ENCODE measurements around the gene CDK8.

DNA sequence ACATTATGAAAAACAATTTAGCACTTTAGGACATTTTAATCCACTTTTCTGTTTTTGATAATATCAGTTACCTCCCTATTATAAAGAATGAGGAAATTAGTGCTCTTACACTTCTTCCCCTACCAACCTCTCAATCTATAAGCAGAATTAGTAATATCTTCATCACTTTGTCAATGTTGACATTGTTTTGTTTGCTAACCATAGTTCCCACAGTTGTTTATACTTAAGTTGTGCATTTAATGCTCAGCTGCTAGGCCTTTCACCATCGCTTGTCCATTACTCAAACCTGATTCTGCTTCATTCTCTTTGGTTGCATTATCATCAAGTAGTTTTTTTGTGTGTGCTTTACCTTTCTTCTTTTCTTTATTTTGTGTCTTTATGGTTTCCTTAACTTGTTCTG lies 132.1 kb downstream of the CDK8 start:
- TF ChIP-seq, protein P1, sequence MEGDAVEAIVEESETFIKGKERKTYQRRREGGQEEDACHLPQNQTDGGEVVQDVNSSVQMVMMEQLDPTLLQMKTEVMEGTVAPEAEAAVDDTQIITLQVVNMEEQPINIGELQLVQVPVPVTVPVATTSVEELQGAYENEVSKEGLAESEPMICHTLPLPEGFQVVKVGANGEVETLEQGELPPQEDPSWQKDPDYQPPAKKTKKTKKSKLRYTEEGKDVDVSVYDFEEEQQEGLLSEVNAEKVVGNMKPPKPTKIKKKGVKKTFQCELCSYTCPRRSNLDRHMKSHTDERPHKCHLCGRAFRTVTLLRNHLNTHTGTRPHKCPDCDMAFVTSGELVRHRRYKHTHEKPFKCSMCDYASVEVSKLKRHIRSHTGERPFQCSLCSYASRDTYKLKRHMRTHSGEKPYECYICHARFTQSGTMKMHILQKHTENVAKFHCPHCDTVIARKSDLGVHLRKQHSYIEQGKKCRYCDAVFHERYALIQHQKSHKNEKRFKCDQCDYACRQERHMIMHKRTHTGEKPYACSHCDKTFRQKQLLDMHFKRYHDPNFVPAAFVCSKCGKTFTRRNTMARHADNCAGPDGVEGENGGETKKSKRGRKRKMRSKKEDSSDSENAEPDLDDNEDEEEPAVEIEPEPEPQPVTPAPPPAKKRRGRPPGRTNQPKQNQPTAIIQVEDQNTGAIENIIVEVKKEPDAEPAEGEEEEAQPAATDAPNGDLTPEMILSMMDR (conservative IDR thresholded peaks at IDR 0.05; ENCODE audit: low read depth in 2 of 2) = no peak
- TF ChIP-seq EZH2 (IDR thresholded peaks at IDR 0.05; ENCODE audit: low read depth, unreplicated experiment) = no peak
- no peak for TF ChIP-seq POLR2AphosphoS5 (IDR thresholded peaks at IDR 0.05; ENCODE audit: low read depth)
- TF ChIP-seq, protein P2, sequence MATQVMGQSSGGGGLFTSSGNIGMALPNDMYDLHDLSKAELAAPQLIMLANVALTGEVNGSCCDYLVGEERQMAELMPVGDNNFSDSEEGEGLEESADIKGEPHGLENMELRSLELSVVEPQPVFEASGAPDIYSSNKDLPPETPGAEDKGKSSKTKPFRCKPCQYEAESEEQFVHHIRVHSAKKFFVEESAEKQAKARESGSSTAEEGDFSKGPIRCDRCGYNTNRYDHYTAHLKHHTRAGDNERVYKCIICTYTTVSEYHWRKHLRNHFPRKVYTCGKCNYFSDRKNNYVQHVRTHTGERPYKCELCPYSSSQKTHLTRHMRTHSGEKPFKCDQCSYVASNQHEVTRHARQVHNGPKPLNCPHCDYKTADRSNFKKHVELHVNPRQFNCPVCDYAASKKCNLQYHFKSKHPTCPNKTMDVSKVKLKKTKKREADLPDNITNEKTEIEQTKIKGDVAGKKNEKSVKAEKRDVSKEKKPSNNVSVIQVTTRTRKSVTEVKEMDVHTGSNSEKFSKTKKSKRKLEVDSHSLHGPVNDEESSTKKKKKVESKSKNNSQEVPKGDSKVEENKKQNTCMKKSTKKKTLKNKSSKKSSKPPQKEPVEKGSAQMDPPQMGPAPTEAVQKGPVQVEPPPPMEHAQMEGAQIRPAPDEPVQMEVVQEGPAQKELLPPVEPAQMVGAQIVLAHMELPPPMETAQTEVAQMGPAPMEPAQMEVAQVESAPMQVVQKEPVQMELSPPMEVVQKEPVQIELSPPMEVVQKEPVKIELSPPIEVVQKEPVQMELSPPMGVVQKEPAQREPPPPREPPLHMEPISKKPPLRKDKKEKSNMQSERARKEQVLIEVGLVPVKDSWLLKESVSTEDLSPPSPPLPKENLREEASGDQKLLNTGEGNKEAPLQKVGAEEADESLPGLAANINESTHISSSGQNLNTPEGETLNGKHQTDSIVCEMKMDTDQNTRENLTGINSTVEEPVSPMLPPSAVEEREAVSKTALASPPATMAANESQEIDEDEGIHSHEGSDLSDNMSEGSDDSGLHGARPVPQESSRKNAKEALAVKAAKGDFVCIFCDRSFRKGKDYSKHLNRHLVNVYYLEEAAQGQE (IDR thresholded peaks at IDR 0.05; ENCODE audit: unreplicated experiment) = no peak
- TF ChIP-seq STAT1 (IDR thresholded peaks at IDR 0.05; ENCODE audit: unreplicated experiment) = no peak
- TF ChIP-seq ZNF114 (CRISPR knock-in tag; IDR thresholded peaks at IDR 0.05) = no peak
- no peak for TF ChIP-seq EZH2phosphoT487 (IDR thresholded peaks at IDR 0.05; ENCODE audit: unreplicated experiment)

Data from GM23338 (cell line).